Measurements from ENCODE around the gene ERC1.

Gene ERC1

GRCh38 chr12:1532375-1533165 is 541.5 kb downstream of the ERC1 start:
- Histone ChIP-seq H3K9me3 (no peaks in the 10 kb centered on the region), H3K27ac (no peak overlapping the region), H3K36me3 (no peaks in the 10 kb centered on the region), H3K27me3 (peaks cover 98% of the 10 kb centered on the region), H3K4me1 (ENCODE audit: control insufficient read depth in 1 of 2, insufficient read depth in 1 of 2, low read depth in 1 of 2, low read length in 1 of 2) (peaks cover 13 to 26% of the 10 kb centered on the region in 2 experiments), H3K4me3 (ENCODE audit: low read depth in 1 of 2, low read length in 1 of 2) (no peak overlapping the region)
- TF ChIP-seq CTCF (IDR thresholded peaks at IDR 0.05), result no peak

DNA sequence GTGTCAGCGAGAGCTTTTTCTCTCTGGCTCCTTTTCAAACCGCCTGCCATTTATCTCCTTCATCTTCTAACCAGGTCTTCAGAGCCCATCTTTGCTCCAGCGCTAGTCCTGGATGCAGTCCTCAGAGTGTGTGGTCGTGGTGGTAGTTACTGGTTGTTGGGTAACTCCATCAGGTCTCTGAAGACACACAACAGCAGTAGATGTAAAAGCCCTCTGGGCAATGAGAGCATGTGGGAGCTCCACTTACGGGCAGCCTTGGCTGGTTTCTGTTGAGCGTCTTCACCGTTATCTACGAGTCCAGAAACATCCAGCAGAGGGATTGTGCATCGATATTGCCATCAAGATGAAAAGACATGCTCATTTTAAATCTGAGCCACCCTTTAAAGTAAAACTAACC is 542.2 kb downstream of the ERC1 start:
- TF ChIP-seq CTCF (IDR thresholded peaks at IDR 0.05), result no peak
- H3K27ac ChIP-seq, result no peak overlapping the region
- H3K36me3 ChIP-seq, result no peaks in the 10 kb centered on the region
- H3K27me3 ChIP-seq, result peaks cover 98% of the 10 kb centered on the region
- no peak overlapping the region for H3K4me3 ChIP-seq (ENCODE audit: low read depth in 1 of 2, low read length in 1 of 2)
- H3K4me1 ChIP-seq (ENCODE audit: control insufficient read depth in 1 of 2, insufficient read depth in 1 of 2, low read depth in 1 of 2, low read length in 1 of 2), result peaks cover 13 to 26% of the 10 kb centered on the region in 2 experiments
- H3K9me3 ChIP-seq, result no peaks in the 10 kb centered on the region

- Histone ChIP-seq H3K4me1 (ENCODE audit: control insufficient read depth in 1 of 2, insufficient read depth in 1 of 2, low read depth in 1 of 2, low read length in 1 of 2) (peaks cover 13 to 26% of the 10 kb centered on the region in 2 experiments), H3K27ac (no peak overlapping the region), H3K4me3 (ENCODE audit: low read depth in 1 of 2, low read length in 1 of 2) (no peak overlapping the region), H3K27me3 (peaks cover 98% of the 10 kb centered on the region), H3K36me3 (no peaks in the 10 kb centered on the region), H3K9me3 (no peaks in the 10 kb centered on the region)
- no peak for TF ChIP-seq CTCF (IDR thresholded peaks at IDR 0.05)
Measured at GRCh38 chr12:1533602-1534304, 542.7 kb downstream of the ERC1 start.

DNA sequence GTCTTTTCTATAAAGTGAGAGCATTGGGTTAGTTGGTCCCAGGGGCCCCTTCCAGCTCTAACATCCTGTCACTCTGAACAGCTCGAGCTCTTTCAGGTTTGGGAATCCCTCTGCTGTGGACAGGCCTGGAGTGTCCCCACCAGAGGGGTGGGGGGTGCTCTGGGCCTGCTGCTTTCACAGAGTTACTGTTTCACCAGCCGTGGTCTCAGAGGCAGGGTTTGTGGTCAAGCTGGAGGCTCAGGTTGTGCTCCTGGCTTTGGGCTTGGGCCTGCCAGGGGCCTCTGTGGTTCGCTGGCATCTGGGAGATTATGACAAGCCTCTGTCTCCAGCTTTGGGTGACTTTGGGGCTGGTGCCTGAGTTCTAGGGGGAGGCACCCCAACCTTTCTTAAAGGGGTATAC is 543.7 kb downstream of the ERC1 start:
- Histone ChIP-seq H3K27me3 (peaks cover 98% of the 10 kb centered on the region), H3K4me1 (ENCODE audit: control insufficient read depth in 1 of 2, insufficient read depth in 1 of 2, low read depth in 1 of 2, low read length in 1 of 2) (peaks cover 13 to 24% of the 10 kb centered on the region in 2 experiments), H3K4me3 (ENCODE audit: low read depth in 1 of 2, low read length in 1 of 2) (no peak overlapping the region), H3K9me3 (no peaks in the 10 kb centered on the region), H3K36me3 (no peaks in the 10 kb centered on the region), H3K27ac (no peak overlapping the region)
- no peak for TF ChIP-seq CTCF (IDR thresholded peaks at IDR 0.05)

DNA sequence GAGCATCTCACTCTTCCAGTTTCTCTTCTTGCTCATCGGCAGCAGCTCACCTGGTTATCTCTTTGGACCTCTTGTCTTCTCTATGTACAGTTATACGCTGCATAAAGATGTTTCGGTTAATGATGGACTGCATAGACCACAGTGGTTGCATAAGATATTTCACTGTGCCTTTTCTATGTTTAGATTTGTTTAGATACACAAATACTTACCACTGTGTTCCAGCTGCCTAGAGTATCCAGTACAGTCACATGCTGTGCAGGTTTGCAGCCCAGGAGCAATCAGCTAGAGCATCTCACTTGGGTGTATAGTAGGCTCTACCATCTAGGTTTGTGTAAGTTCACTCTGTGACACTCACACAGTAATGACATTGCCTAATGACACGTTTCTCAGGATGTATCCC is 545.8 kb downstream of the ERC1 start:
- peaks cover 9 to 10% of the 10 kb centered on the region in 2 experiments for H3K4me1 ChIP-seq (ENCODE audit: control insufficient read depth in 1 of 2, insufficient read depth in 1 of 2, low read depth in 1 of 2, low read length in 1 of 2)
- no peaks in the 10 kb centered on the region for H3K36me3 ChIP-seq
- H3K27me3 ChIP-seq, result peaks cover 100% of the 10 kb centered on the region
- H3K4me3 ChIP-seq (ENCODE audit: low read depth in 1 of 2, low read length in 1 of 2), result no peak overlapping the region
- no peak for TF ChIP-seq CTCF (IDR thresholded peaks at IDR 0.05)
- no peak overlapping the region for H3K27ac ChIP-seq
- H3K9me3 ChIP-seq, result no peaks in the 10 kb centered on the region
